Breast epithelium (tissue), 4 donors: ENCODE results near the gene KANSL3. TPM values are rescaled to one million over a fixed set of nuclear protein-coding genes. Genes with fewer than 3 reads are reported as not detected.
A peak's percentile ranks its signal among the peaks of the same experiment; 100 is the strongest.

Experiments used
- DNase-seq, 2 donors: peaks; one replicate each; pipeline ENCODE4 v3.0.0-alpha.2; 2019; ENCODE audit warnings: low spot score in 2 of 2
- H3K27ac ChIP-seq, 2 donors: fragments of 200-600 bp; sonication (generic) in 1 of 2; one replicate each; pipeline ENCODE4 v1.5.1; 2016 to 2019; ENCODE audit warnings: mild to moderate bottlenecking in 1 of 2
- H3K27me3 ChIP-seq, 2 donors: fragments of 200-600 bp; sonication (generic) in 1 of 2; one replicate each; pipeline versions ENCODE4 v1.5.1 to v1.6.0; 2017 to 2019; ENCODE audit warnings: control low read depth in 1 of 2, mild to moderate bottlenecking in 1 of 2
- H3K36me3 ChIP-seq: fragments of 200-600 bp; one replicate; pipeline ENCODE4 v1.5.1; 2019
- H3K4me1 ChIP-seq, 2 donors: fragments of 200-600 bp; sonication (generic); one replicate each; pipeline ENCODE4 v1.5.1; 2016 to 2019; ENCODE audit warnings: control low read depth in 1 of 2
- H3K4me3 ChIP-seq, 3 donors: fragments of 200-600 bp; sonication (generic); 1 replicate in 2 of 3; 2 replicates in 1 of 3; pipeline ENCODE4 v1.5.1; 2016 to 2019; ENCODE audit warnings: mild to moderate bottlenecking in 3 of 3, moderate library complexity in 2 of 3
- H3K9me3 ChIP-seq, 2 donors: fragments of 200-600 bp; sonication (generic) in 1 of 2; one replicate each; pipeline ENCODE4 v1.5.1; 2016 to 2019; ENCODE audit warnings: control low read depth in 1 of 2
- POLR2A ChIP-seq: fragments of 450-650 bp; IDR thresholded peaks from one replicate; pipeline ENCODE4 v1.6.1; 2016; ENCODE audit warnings: antibody characterized with exemption, mild to moderate bottlenecking, moderate library complexity
- POLR2AphosphoS5 ChIP-seq, 3 donors: sonication (generic); formaldehyde crosslinking; IDR thresholded peaks; one replicate each; pipeline ENCODE4 v1.6.1; 2017; ENCODE audit warnings: antibody characterized with exemption in 3 of 3
- intact Hi-C: fragments of 100-400 bp; cut with DNase I; formaldehyde crosslinking; loops from one replicate; pipeline ENCODE4 v1.15.1; 2023; ENCODE audit warnings: low total_unique reads
- total RNA-seq, 3 donors: library from RNA; depleted of rRNA; stranded (reverse); fragments of >200 nt; gene quantifications; one replicate each; pipeline ENCODE4 v1.1.0, GENCODE V29; 2016
- TF ChIP-seq, protein P1 (sequence below), 3 donors: fragments of 450-650 bp; IDR thresholded peaks; one replicate each; pipeline ENCODE4 v1.5.1; 2016 to 2017; ENCODE audit warnings: antibody characterized with exemption in 3 of 3, mild to moderate bottlenecking in 3 of 3, moderate library complexity in 3 of 3

The KANSL3 gene
- total RNA-seq, 3 donors from 2014 or later, result 44.2 to 64.1 (median 53.1) TPM

DNA sequence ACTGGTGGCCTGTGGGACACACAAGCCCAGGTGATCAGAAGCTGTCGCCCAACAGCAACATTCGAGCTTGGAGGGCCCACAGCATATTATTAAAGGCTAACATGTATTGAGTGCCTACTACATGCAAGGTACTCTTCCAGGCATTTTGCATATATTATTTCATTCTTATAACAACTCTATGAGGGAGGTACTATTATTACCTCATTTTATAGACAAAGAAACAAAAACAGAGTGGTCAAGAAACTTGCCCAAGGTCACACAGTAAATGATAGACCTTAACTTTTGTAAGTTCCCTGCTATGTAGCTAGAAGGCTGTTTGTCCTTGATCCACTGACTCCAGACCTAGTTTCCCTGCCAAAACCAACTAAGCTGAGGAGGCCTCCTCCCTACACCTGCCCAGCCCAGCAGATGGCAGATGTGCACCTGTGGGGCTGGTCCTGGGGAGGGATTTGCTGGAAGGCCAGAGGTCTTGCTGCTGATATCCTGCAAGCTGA is 35.7 kb downstream of the KANSL3 start:
- Histone ChIP-seq H3K9me3 (no peaks in the 10 kb centered on the region), H3K27ac (no peak overlapping the region), H3K4me1 (no peaks in the 10 kb centered on the region), H3K27me3 (no peaks in the 10 kb centered on the region), H3K36me3 (peaks cover 7% of the 10 kb centered on the region), H3K4me3 (no peak overlapping the region)
- intact Hi-C loops, result loop anchor here (1.0 kb wide), 1 partner anchor 15 kb away; no protein-coding TSS in a partner anchor
- peak in 1 of 2 donors; percentile 61 for DNase-seq
- TF ChIP-seq POLR2AphosphoS5 (IDR thresholded peaks at IDR 0.05) (no peak), POLR2A (no peak)
- TF ChIP-seq, protein P1, sequence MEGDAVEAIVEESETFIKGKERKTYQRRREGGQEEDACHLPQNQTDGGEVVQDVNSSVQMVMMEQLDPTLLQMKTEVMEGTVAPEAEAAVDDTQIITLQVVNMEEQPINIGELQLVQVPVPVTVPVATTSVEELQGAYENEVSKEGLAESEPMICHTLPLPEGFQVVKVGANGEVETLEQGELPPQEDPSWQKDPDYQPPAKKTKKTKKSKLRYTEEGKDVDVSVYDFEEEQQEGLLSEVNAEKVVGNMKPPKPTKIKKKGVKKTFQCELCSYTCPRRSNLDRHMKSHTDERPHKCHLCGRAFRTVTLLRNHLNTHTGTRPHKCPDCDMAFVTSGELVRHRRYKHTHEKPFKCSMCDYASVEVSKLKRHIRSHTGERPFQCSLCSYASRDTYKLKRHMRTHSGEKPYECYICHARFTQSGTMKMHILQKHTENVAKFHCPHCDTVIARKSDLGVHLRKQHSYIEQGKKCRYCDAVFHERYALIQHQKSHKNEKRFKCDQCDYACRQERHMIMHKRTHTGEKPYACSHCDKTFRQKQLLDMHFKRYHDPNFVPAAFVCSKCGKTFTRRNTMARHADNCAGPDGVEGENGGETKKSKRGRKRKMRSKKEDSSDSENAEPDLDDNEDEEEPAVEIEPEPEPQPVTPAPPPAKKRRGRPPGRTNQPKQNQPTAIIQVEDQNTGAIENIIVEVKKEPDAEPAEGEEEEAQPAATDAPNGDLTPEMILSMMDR (IDR thresholded peaks at IDR 0.05), result peak in 1 of 3 donors; percentile 35

GRCh38 chr2:96601382-96602292 is 36.5 kb downstream of the KANSL3 start:
- TF ChIP-seq, protein P1 (IDR thresholded peaks at IDR 0.05), result no peak
- no peak for TF ChIP-seq POLR2A
- TF ChIP-seq POLR2AphosphoS5 (IDR thresholded peaks at IDR 0.05), result no peak
- H3K36me3 ChIP-seq, result no peaks in the 10 kb centered on the region
- H3K27me3 ChIP-seq, result no peaks in the 10 kb centered on the region
- H3K9me3 ChIP-seq, result no peaks in the 10 kb centered on the region
- H3K4me3 ChIP-seq, result no peak overlapping the region
- intact Hi-C loops, result loop anchor here (1.0 kb wide), 1 partner anchor 14 kb away; no protein-coding TSS in a partner anchor
- DNase-seq, result no peak
- H3K4me1 ChIP-seq, result no peaks in the 10 kb centered on the region
- no peak overlapping the region for H3K27ac ChIP-seq

GRCh38 chr2:96599941-96600340 is 38.2 kb downstream of the KANSL3 start:
- H3K27ac ChIP-seq, result no peak overlapping the region
- no peak overlapping the region for H3K4me3 ChIP-seq
- no peaks in the 10 kb centered on the region for H3K36me3 ChIP-seq
- H3K4me1 ChIP-seq, result no peaks in the 10 kb centered on the region
- no peaks in the 10 kb centered on the region for H3K27me3 ChIP-seq
- intact Hi-C loops, result no loop called here
- H3K9me3 ChIP-seq, result no peaks in the 10 kb centered on the region
- TF ChIP-seq POLR2A (no peak), POLR2AphosphoS5 (IDR thresholded peaks at IDR 0.05) (no peak)
- TF ChIP-seq, protein P1 (IDR thresholded peaks at IDR 0.05), result no peak
- DNase-seq, result no peak

- no peak overlapping the region for H3K4me3 ChIP-seq
- intact Hi-C loops, result no loop called here
- peaks cover 12% of the 10 kb centered on the region for H3K36me3 ChIP-seq
- TF ChIP-seq, protein P1 (IDR thresholded peaks at IDR 0.05), result no peak
- TF ChIP-seq POLR2AphosphoS5 (IDR thresholded peaks at IDR 0.05) (no peak), POLR2A (no peak)
- DNase-seq, result no peak
- H3K4me1 ChIP-seq, result no peaks in the 10 kb centered on the region
- H3K27me3 ChIP-seq, result no peaks in the 10 kb centered on the region
- no peak overlapping the region for H3K27ac ChIP-seq
- H3K9me3 ChIP-seq, result no peaks in the 10 kb centered on the region
Observed at GRCh38 chr2:96596596-96596995, 41.5 kb downstream of the KANSL3 start.

DNA sequence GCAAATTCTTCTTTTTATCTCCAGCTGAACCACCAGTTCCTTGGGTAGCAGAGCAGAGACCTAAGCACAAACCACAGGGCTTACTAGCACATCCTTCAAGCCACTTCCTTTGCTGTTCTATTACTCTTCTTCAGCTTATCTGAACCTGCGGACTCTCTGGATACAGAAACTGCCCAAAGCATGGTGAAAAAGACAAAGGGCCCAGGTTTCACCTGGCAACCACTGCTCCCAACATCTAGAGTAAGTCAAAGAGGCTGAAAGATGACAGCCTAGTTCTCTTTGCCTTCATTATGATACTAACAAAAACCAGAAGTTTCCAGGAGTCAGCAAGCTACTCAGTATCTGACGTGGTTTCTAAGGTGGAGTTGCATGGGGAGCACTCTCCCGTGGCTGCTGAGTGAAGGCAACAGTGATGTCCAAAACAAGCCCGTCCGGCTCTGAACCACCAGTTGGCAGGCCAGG is 43.4 kb downstream of the KANSL3 start:
- Histone ChIP-seq H3K4me1 (no peaks in the 10 kb centered on the region), H3K27ac (no peak overlapping the region), H3K4me3 (no peak overlapping the region), H3K36me3 (peaks cover 12% of the 10 kb centered on the region), H3K9me3 (no peaks in the 10 kb centered on the region), H3K27me3 (no peaks in the 10 kb centered on the region)
- no peak for DNase-seq
- no peak for TF ChIP-seq POLR2A
- TF ChIP-seq, protein P1 (IDR thresholded peaks at IDR 0.05), result no peak
- intact Hi-C loops, result no loop called here
